Esophagus (tissue), 2 donors: ENCODE measurements around the gene LGALS9B. TPM values are rescaled to one million over a fixed set of nuclear protein-coding genes. Genes with fewer than 3 reads are reported as not detected.
"Not testable (repeated sequence)": the region's sequence is repeated elsewhere in the genome, so short reads cannot be mapped to it uniquely, and the experiment has no call there.

Source experiments
- H3K27ac ChIP-seq, 2 donors: one replicate each; pipeline ENCODE4 v1.5.1; 2013; ENCODE audit warnings: low read depth in 2 of 2, mild to moderate bottlenecking in 2 of 2, inconsistent platforms in 1 of 2, low read length in 1 of 2, moderate library complexity in 1 of 2
- H3K27me3 ChIP-seq, 2 donors: one replicate each; pipeline ENCODE4 v1.6.1; 2013; ENCODE audit warnings: low read length in 2 of 2, control low read depth in 1 of 2, mild to moderate bottlenecking in 1 of 2; ENCODE audit not compliant: insufficient read depth in 2 of 2, control insufficient read depth in 1 of 2
- H3K36me3 ChIP-seq, 2 donors: one replicate each; pipeline ENCODE4 v1.6.1; 2013; ENCODE audit warnings: low read length in 1 of 2; ENCODE audit not compliant: control insufficient read depth in 2 of 2, insufficient read depth in 2 of 2
- H3K4me1 ChIP-seq, 2 donors: one replicate each; pipeline ENCODE4 v1.6.1; 2013; ENCODE audit warnings: low read length in 1 of 2; ENCODE audit not compliant: control insufficient read depth in 2 of 2, insufficient read depth in 2 of 2
- H3K4me3 ChIP-seq, 2 donors: one replicate each; pipeline ENCODE4 v1.5.1; 2013; ENCODE audit warnings: low read length in 2 of 2, mild to moderate bottlenecking in 2 of 2, low read depth in 1 of 2, moderate library complexity in 1 of 2
- H3K9me3 ChIP-seq, 2 donors: one replicate each; pipeline ENCODE4 v1.6.1; 2013; ENCODE audit warnings: mild to moderate bottlenecking in 2 of 2, low read depth in 1 of 2, low read length in 1 of 2, moderate library complexity in 1 of 2; ENCODE audit not compliant: control insufficient read depth in 2 of 2, insufficient read depth in 1 of 2
- WGBS, 2 donors: extraction: QIAGEN DNeasy Blood & Tissue Kit; methylation state at CpG; one replicate each; pipeline ENCODE4 v1.1.7; 2013; 5-methylcytosine and 5-hydroxymethylcytosine counted together
- polyA plus RNA-seq, 2 donors: library from polyadenylated mRNA; stranded (reverse); fragments of 200-250 nt; gene quantifications; one replicate each; pipeline ENCODE4 v1.2.3, GENCODE V29; 2013
- donor health status: healthy with polysubstance abuse.
- donor health status: Bipolar disorder and iron deficiency.

LGALS9B gene
- polyA plus RNA-seq, 2 donors, result 7.6 to 8.9 TPM

DNA sequence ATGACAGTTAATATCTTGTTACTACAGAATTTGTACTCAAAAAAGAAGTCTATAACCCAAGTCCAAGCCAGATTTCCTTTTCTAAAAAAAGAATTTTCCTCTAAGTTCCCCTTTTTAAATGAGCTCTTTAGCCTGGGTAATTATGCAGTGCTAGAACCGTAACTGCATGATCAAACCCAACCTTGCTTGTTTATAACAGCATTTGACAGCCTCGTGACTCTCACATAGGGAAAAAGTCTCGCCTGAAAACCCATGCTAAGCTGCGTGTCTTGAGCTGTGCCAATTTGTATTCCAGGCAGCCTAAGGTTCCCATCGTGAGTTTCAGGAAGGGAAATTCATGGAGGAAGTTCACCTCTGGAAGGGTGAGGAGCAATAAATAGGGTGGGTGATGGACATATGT, 44.5 kb downstream of the LGALS9B start:
- not testable (repeated sequence) for H3K9me3 ChIP-seq, H3K27ac ChIP-seq, H3K4me3 ChIP-seq, H3K27me3 ChIP-seq, H3K4me1 ChIP-seq, H3K36me3 ChIP-seq
- 67% methylated on average over 1 of the region's 5 CpGs; no CpG with 5 or more reads in 1 of the 2 donors for WGBS, 2 donors

DNA sequence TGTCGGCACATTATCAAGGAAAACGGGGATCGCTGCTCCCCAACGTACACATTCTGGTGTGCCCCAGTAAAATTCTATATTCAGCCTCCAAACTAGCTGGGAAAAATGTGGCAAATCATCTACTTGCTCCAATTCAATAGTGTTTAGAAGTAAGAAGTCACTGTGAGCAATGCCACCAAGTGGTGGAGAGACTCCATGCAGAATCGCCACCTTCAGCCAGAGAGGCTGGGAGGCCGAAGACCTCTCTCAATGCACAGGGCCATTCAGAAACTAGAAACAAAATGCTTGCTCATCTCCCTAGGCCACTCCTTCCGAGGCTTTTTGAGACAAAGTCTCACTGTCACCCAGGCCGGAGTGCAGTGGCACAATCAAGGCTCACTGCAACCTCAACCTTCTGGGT, 48.5 kb downstream of the LGALS9B start:
- WGBS, 2 donors, result 94 to 97% methylated on average over 3 to 7 of the region's 8 CpGs

DNA sequence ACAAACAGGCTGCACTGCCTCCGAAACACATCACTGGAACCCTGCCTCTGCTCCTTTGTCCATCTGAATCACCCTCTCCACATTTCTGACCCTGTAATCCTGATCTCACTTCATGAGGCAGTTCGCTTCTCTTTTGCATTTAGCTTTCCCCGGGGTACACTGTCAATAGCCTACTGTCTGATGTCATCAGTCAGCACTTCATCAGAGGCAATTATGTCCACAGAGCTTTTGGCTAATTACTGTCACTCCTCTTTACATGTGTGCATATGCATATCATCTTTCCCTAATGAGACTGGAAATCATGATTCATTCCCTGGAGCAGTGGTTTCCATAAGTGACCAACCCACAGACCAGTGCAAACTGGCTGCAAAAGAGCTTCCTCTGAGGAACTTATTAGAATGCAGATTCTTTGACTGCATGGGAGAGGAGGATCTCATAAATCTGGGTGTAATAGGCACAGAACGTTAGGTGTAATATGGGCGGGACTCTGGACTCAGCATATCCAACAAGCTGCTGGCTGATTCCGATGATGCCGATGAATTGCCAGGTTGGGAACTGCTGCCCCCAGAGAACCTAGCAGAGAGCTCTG, 49.8 kb downstream of the LGALS9B start:
- not testable (repeated sequence) for H3K4me1 ChIP-seq, H3K27me3 ChIP-seq, H3K4me3 ChIP-seq, H3K9me3 ChIP-seq, H3K27ac ChIP-seq, H3K36me3 ChIP-seq
- WGBS, 2 donors, result 91 to 99% methylated on average over 2 to 4 of the region's 7 CpGs

More for the DNA sequence above, 48.5 kb downstream of the LGALS9B start:
- H3K27me3 ChIP-seq, H3K27ac ChIP-seq, H3K4me1 ChIP-seq, H3K4me3 ChIP-seq, H3K36me3 ChIP-seq, H3K9me3 ChIP-seq: not testable (repeated sequence)

- not testable (repeated sequence) for H3K4me3 ChIP-seq, H3K9me3 ChIP-seq, H3K27me3 ChIP-seq, H3K4me1 ChIP-seq, H3K27ac ChIP-seq, H3K36me3 ChIP-seq
- WGBS, 2 donors, result 80 to 86% methylated on average over 7 of the region's 8 CpGs
Observed at GRCh38 chr17:20416381-20416911, 50.9 kb downstream of the LGALS9B start.

DNA sequence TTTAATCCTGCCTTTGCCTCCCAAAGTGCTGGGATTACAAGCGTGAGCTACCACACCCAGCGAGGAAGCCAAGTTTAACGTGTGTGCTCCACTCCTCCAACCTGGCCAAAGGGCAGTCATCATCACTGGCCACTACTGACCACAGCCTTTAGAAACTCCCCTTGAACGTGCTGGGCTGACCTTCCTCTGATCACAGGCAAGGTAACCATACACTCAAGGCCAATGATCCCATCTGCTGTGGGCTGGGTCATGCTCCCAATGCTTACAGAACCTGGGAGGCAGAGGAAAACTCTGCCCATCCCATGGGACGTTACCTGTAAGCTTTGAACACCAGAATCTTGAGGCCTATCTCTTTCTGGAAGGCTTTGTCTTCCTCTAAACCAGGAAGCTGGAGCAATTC, 51.9 kb downstream of the LGALS9B start:
- no CpG with 5 or more reads among the region's 5 CpGs for WGBS, 2 donors
- H3K9me3 ChIP-seq, H3K4me1 ChIP-seq, H3K36me3 ChIP-seq, H3K27ac ChIP-seq, H3K27me3 ChIP-seq, H3K4me3 ChIP-seq: not testable (repeated sequence)

DNA sequence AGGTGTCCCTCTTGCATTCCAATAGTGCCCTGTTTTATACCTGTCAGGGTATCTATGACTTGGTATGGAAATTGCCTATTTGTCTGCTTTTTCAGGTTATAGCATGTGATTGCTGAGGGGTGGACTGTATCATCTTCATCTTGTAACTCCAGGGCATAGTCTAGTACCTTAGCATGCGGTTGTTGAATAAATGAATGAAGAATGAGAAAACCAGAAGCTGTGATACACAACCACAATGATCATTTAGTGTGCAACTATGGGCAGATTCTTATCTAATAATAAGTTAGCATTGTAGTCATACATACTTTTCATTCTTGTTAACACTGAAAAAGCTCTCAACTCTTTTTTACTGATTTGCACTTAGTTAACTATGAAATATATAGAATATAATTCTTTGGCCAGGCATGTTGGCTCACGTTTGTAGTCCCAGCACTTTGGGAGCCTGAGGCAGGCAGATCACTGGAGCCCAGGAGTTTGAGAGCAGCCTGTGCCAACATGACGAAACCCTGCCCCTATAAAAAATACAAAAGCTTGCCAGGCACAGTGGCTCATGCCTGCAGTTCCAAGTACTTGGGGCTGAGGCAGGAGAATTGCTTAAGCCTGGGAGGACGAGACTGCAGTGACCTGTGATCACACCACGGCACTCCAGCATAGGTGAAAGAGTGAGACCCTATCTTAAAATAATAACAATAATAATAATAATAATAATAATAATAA, 65.9 kb downstream of the LGALS9B start:
- H3K9me3 ChIP-seq, H3K27ac ChIP-seq, H3K4me3 ChIP-seq, H3K4me1 ChIP-seq, H3K36me3 ChIP-seq, H3K27me3 ChIP-seq: not testable (repeated sequence)
- WGBS, 2 donors, result 44 to 71% methylated on average over 1 to 2 of the region's 5 CpGs

GRCh38 chr17:20400559-20401305, 66.6 kb downstream of the LGALS9B start:
- H3K4me1 ChIP-seq, H3K27ac ChIP-seq, H3K9me3 ChIP-seq, H3K4me3 ChIP-seq, H3K27me3 ChIP-seq, H3K36me3 ChIP-seq: not testable (repeated sequence)
- WGBS, 2 donors, result 57 to 75% methylated on average over 5 of the region's 8 CpGs

Other genes with a start within 250 kb of the LGALS9B start
- not detected for gene CDRT15L2, start 112.2 kb upstream of the LGALS9B start, polyA plus RNA-seq